Prostate gland (tissue), 2 donors: ENCODE results near the gene NAV2.
A peak's percentile ranks its signal among the peaks of the same experiment; 100 is the strongest.

Experiments
- POLR2A ChIP-seq: fragments of 450-650 bp; IDR thresholded peaks from one replicate; pipeline ENCODE4 v1.6.1; 2016; ENCODE audit warnings: antibody characterized with exemption, mild to moderate bottlenecking
- POLR2AphosphoS5 ChIP-seq: sonication (generic); formaldehyde crosslinking; IDR thresholded peaks from one replicate; pipeline ENCODE4 v1.6.1; 2017; ENCODE audit warnings: antibody characterized with exemption
- TF ChIP-seq, protein P1 (sequence below), 4 experiments: fragments of 200-600 bp in 2 of 4; fragments of 450-650 bp in 2 of 4; sonication (generic) in 2 of 4; IDR thresholded peaks; 1 replicate in 3 of 4; 2 replicates in 1 of 4; pipeline ENCODE4 v1.5.1; 2016 to 2019; ENCODE audit warnings: antibody characterized with exemption in 4 of 4, mild to moderate bottlenecking in 2 of 4, moderate library complexity in 2 of 4

DNA sequence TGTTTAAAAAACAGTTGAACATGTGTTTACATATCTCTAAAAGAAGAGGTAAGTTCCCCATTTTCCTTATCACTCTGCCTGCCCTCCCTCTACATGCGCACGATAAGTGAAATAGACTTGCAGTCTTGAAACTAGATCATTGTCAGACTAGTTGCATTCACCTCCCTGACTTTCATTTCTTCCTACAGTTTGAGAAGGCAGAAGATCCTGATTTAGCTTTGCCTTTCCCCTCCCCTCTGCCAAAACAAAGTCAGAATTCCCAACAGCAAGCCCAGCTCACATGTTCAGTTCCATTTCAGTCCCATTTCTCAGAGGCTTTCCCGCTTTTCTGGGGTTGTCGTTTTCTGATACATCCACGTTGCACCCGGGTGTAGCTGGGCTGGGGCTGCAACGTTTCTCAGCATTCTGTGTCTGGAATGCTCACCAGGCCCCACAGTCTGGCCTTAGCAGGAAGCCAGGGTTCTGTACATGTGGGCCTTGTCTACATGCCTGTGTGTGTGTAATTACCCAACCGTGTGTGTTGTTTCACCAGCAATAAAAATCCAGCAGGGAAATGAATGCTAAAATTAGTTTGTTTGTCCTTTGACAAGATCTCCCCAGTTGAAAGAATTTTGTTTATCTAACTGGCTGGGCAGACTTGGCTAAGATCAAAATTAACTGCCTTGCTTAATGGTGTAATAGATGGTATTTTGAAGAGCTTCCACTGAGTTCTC, 268.5 kb downstream of the NAV2 start:
- TF ChIP-seq, protein P1, sequence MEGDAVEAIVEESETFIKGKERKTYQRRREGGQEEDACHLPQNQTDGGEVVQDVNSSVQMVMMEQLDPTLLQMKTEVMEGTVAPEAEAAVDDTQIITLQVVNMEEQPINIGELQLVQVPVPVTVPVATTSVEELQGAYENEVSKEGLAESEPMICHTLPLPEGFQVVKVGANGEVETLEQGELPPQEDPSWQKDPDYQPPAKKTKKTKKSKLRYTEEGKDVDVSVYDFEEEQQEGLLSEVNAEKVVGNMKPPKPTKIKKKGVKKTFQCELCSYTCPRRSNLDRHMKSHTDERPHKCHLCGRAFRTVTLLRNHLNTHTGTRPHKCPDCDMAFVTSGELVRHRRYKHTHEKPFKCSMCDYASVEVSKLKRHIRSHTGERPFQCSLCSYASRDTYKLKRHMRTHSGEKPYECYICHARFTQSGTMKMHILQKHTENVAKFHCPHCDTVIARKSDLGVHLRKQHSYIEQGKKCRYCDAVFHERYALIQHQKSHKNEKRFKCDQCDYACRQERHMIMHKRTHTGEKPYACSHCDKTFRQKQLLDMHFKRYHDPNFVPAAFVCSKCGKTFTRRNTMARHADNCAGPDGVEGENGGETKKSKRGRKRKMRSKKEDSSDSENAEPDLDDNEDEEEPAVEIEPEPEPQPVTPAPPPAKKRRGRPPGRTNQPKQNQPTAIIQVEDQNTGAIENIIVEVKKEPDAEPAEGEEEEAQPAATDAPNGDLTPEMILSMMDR (IDR thresholded peaks at IDR 0.05): no peak
- peak; percentile 62 for TF ChIP-seq POLR2AphosphoS5
- no peak for TF ChIP-seq POLR2A
